ENCODE measurements around the gene TMEM270. TPM values are rescaled to one million over a fixed set of nuclear protein-coding genes. Genes with fewer than 3 reads are reported as not detected.

The TMEM270 gene
- not detected in 2 replicates for total RNA-seq

GRCh38 chr7:73860859-73861258, at the start of gene TMEM270:
Gene TMEM270 (plus strand): TSS chr7:73861159. CDS start chr7:73861195, 36 bp downstream.

GRCh38 chr7:73830681-73831583, 30.0 kb upstream of the TMEM270 start, which contains the start of gene CLDN4:
Gene CLDN4 (plus strand): TSS chr7:73830996. CDS start chr7:73831202, 206 bp downstream.

GRCh38 chr7:73842067-73842976, 18.6 kb upstream of the TMEM270 start, which contains the start of gene METTL27:
Gene METTL27 (minus strand): TSS chr7:73842516. CDS start chr7:73842140, 376 bp downstream.

Other genes starting within 250 kb of the TMEM270 start
- under 0.01 TPM in 1 of 2 replicates, not detected in the other for gene MLXIPL, start 236.6 kb upstream of the TMEM270 start, total RNA-seq
- gene VPS37D, start 193.3 kb upstream of the TMEM270 start, total RNA-seq: 2.9 and 3.6 TPM in 2 replicates
- 2.0 and 2.1 TPM in 2 replicates for gene DNAJC30, start 177.7 kb upstream of the TMEM270 start, total RNA-seq
- gene BUD23, start 177.6 kb upstream of the TMEM270 start, total RNA-seq: 46.8 and 73.7 TPM in 2 replicates
- gene STX1A, start 141.5 kb upstream of the TMEM270 start, total RNA-seq: 33.1 and 39.5 TPM in 2 replicates
- 12.0 and 22.7 TPM in 2 replicates for gene ABHD11, start 122.4 kb upstream of the TMEM270 start, total RNA-seq
- not detected in 2 replicates for gene CLDN3, start 90.9 kb upstream of the TMEM270 start, total RNA-seq
- 0.12 and 0.13 TPM in 2 replicates for gene CLDN4, start 30.2 kb upstream of the TMEM270 start, total RNA-seq
- gene METTL27, start 18.6 kb upstream of the TMEM270 start, total RNA-seq: 2.5 and 7.2 TPM in 2 replicates
- 55.2 and 219 TPM in 2 replicates for gene ELN, start 167.0 kb downstream of the TMEM270 start, total RNA-seq
- gene LIMK1, start 222.6 kb downstream of the TMEM270 start, total RNA-seq: 21.0 and 24.0 TPM in 2 replicates

Data from aortic smooth muscle cell (primary cell).